Panc1 (cell line): ENCODE data around the gene ITFG2. TPM values are rescaled to one million over a fixed set of nuclear protein-coding genes. Genes with fewer than 3 reads are reported as not detected.

ENCODE experiments used
- ATAC-seq: fragments of 200-7000 bp; cut with Tn5 transposase; 2 replicates; pipeline ENCODE4 v1.9.1; 2020; ENCODE audit warnings: mild to moderate bottlenecking, moderate library complexity
- BruUV-seq: library from RNA; stranded (reverse); fragments of 400-500 nt; replicated peaks from 2 replicates; lab custom pipeline; 2021; lab: Mats Ljungman, UMichigan
- CTCF ChIA-PET: fragments of 300-600 bp; sonication (Branson Sonifier 250); formaldehyde crosslinking; loops from one replicate; lab custom pipeline; 2022; ENCODE audit warnings: antibody characterized with exemption; lab: Charles Lee
- POLR2A ChIA-PET: fragments of 300-600 bp; sonication (Branson Sonifier 250); formaldehyde crosslinking; loops from one replicate; lab custom pipeline; 2022; ENCODE audit warnings: antibody characterized with exemption; lab: Charles Lee
- DNase-seq: peaks from one replicate; pipeline ENCODE4 v3.0.0-alpha.2; 2010; ENCODE audit warnings: low read depth, low spot score
- H3K27ac ChIP-seq: 2 replicates; pipeline ENCODE4 v1.5.1; 2011; ENCODE audit warnings: mild to moderate bottlenecking, low read length, inconsistent platforms
- H3K27me3 ChIP-seq: fragments of 200-500 bp; sonication (Bioruptor generic); 2 replicates; pipeline ENCODE4 v1.6.0; 2014; ENCODE audit warnings: low read length, inconsistent platforms; ENCODE audit not compliant: control insufficient read depth, insufficient read depth
- H3K36me3 ChIP-seq: fragments of 200-500 bp; sonication (Bioruptor generic); 2 replicates; pipeline ENCODE4 v1.5.1; 2014; ENCODE audit warnings: inconsistent platforms, mild to moderate bottlenecking, low read length, moderate library complexity; ENCODE audit not compliant: control insufficient read depth, insufficient read depth
- H3K4me1 ChIP-seq: 2 replicates; pipeline ENCODE4 v1.5.1; 2011; ENCODE audit warnings: inconsistent platforms, mild to moderate bottlenecking, low read length, moderate library complexity; ENCODE audit not compliant: control insufficient read depth, insufficient read depth
- H3K4me3 ChIP-seq, 2 experiments: 2 replicates each; pipeline ENCODE4 v1.5.1; 2011 to 2012; ENCODE audit warnings: low read depth in 2 of 2, low read length in 2 of 2, mild to moderate bottlenecking in 2 of 2, inconsistent platforms in 1 of 2, moderate library complexity in 1 of 2
- H3K9me3 ChIP-seq: fragments of 200-500 bp; sonication (Bioruptor generic); 2 replicates; pipeline ENCODE4 v1.5.1; 2014; ENCODE audit warnings: low read depth, mild to moderate bottlenecking, inconsistent platforms, low read length, moderate library complexity; ENCODE audit not compliant: control insufficient read depth, insufficient read depth
- POLR2AphosphoS5 ChIP-seq: IDR thresholded peaks from 2 replicates; pipeline ENCODE4 v1.6.1; 2012; ENCODE audit warnings: mild to moderate bottlenecking, low read depth, low read length, moderate library complexity
- REST ChIP-seq, 2 experiments: IDR thresholded peaks; 2 replicates each; pipeline ENCODE4 v1.6.1; 2011 to 2012; ENCODE audit warnings: low read depth in 2 of 2, control low read depth in 1 of 2, low read length in 1 of 2, mild to moderate bottlenecking in 1 of 2, moderate library complexity in 1 of 2; ENCODE audit not compliant: insufficient read depth in 1 of 2
- SIN3A ChIP-seq: IDR thresholded peaks from 2 replicates; pipeline ENCODE4 v1.6.1; 2012; ENCODE audit warnings: low read depth, mild to moderate bottlenecking, low read length, moderate library complexity, borderline replicate concordance; ENCODE audit not compliant: insufficient read depth
- TCF7L2 ChIP-seq: IDR thresholded peaks from 2 replicates; pipeline ENCODE4 v1.6.1; 2011; ENCODE audit warnings: mild to moderate bottlenecking, low read depth, low read length, inconsistent platforms
- in situ Hi-C: cut with HindIII; loops from 2 replicates; pipeline ENCODE4 v1.10.0; 2016; ENCODE audit warnings: low sequenced_read_pairs, low pct_unique_long_range_greater_than_20kb
- intact Hi-C: fragments of 100-400 bp; cut with micrococcal nuclease; formaldehyde crosslinking; loops from one replicate; pipeline ENCODE4 v1.10.0; 2022; ENCODE audit not compliant: unreplicated experiment
- total RNA-seq: library from RNA; stranded (reverse); gene quantifications from one replicate; pipeline ENCODE4 v1.2.1, GENCODE V29; 2021; ENCODE audit not compliant: unreplicated experiment
- TF ChIP-seq, protein P1 (sequence below): fragments of 450-650 bp; IDR thresholded peaks from 2 replicates; pipeline ENCODE4 v1.5.1; 2017; ENCODE audit warnings: mild to moderate bottlenecking

Gene ITFG2
- total RNA-seq, 1 experiment from 2014 or later, result 17.4 TPM

GRCh38 chr12:2806700-2807099 is 5.8 kb upstream of the ITFG2 start:
- intact Hi-C loops (no loop called here), in situ Hi-C loops (no loop called here)
- DNase-seq (no peak), ATAC-seq (no peak)
- Histone ChIP-seq H3K36me3 (peaks cover 6% of the 10 kb centered on the region; the same call in 1 of the 2 replicates), H3K9me3 (no peaks in the 10 kb centered on the region), H3K4me1 (no peaks in the 10 kb centered on the region), H3K27ac (no peak overlapping the region), H3K4me3 (no peak overlapping the region), H3K27me3 (no peaks in the 10 kb centered on the region)
- no peak for TF ChIP-seq POLR2AphosphoS5
- no TSS peak for BruUV-seq
- POLR2A ChIA-PET, result interaction anchor here (0.6 kb wide), 1 partner anchor 11 kb away, joined by 3 read pairs; no protein-coding TSS in a partner anchor
- CTCF ChIA-PET, result interaction anchor here (0.8 kb wide), 1 partner anchor 38 kb away, joined by 3 read pairs; no protein-coding TSS in a partner anchor

- POLR2A ChIA-PET, result interaction anchor here (0.6 kb wide), 1 partner anchor 1220 kb away, joined by 3 read pairs; no protein-coding TSS in a partner anchor
- peaks cover 6% of the 10 kb centered on the region; the same call in 1 of the 2 replicates for H3K4me1 ChIP-seq
- intact Hi-C loops (no loop called here), in situ Hi-C loops (no loop called here)
- no peak for ATAC-seq
- peak overlapping the region in 1 of 2 experiments; percentile 55; a peak in 3 of 4 replicates for H3K4me3 ChIP-seq
- CTCF ChIA-PET, result no interaction called here
- H3K36me3 ChIP-seq, result peaks cover 2% of the 10 kb centered on the region; the same call in 1 of the 2 replicates
- H3K27me3 ChIP-seq, result no peaks in the 10 kb centered on the region
- H3K9me3 ChIP-seq, result no peaks in the 10 kb centered on the region
- H3K27ac ChIP-seq, result peak overlapping the region; percentile 78
- DNase-seq, result no peak
- TF ChIP-seq, protein P1, sequence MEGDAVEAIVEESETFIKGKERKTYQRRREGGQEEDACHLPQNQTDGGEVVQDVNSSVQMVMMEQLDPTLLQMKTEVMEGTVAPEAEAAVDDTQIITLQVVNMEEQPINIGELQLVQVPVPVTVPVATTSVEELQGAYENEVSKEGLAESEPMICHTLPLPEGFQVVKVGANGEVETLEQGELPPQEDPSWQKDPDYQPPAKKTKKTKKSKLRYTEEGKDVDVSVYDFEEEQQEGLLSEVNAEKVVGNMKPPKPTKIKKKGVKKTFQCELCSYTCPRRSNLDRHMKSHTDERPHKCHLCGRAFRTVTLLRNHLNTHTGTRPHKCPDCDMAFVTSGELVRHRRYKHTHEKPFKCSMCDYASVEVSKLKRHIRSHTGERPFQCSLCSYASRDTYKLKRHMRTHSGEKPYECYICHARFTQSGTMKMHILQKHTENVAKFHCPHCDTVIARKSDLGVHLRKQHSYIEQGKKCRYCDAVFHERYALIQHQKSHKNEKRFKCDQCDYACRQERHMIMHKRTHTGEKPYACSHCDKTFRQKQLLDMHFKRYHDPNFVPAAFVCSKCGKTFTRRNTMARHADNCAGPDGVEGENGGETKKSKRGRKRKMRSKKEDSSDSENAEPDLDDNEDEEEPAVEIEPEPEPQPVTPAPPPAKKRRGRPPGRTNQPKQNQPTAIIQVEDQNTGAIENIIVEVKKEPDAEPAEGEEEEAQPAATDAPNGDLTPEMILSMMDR, result no peak
- TF ChIP-seq SIN3A, result no peak
- no peak for TF ChIP-seq POLR2AphosphoS5
- TF ChIP-seq TCF7L2, result no peak
- TF ChIP-seq REST (IDR thresholded peaks at IDR 0.05; ENCODE audit: insufficient read depth in 1 of 2, low read depth in 2 of 2, low read length in 1 of 2), result no peak
- BruUV-seq, result TSS peak; percentile 89
Observed at GRCh38 chr12:2811801-2812200, 667 bp upstream of the ITFG2 start.
